DOHH2 (cell line): ENCODE data around the gene GDF10.

Experiments used
- H3F3A ChIP-seq: fragments of 200-600 bp; sonication (generic), shearing (Covaris generic); 2 replicates; pipeline ENCODE4 v1.6.0; 2016; ENCODE audit warnings: antibody characterized with exemption, mild to moderate bottlenecking; ENCODE audit not compliant: control insufficient read depth, insufficient read depth
- H3K27ac ChIP-seq: fragments of 200-600 bp; sonication (generic); 2 replicates; pipeline ENCODE4 v1.5.1; 2014; ENCODE audit warnings: low read depth, mild to moderate bottlenecking, low read length, moderate library complexity
- H3K27me3 ChIP-seq: fragments of 200-600 bp; sonication (generic); 2 replicates; pipeline ENCODE4 v1.6.1; 2014; ENCODE audit warnings: mild to moderate bottlenecking, low read length, mixed read lengths; ENCODE audit not compliant: control insufficient read depth
- H3K36me3 ChIP-seq: fragments of 200-600 bp; sonication (generic); 2 replicates; pipeline ENCODE4 v1.6.1; 2014; ENCODE audit warnings: mild to moderate bottlenecking, low read length, moderate library complexity, mixed read lengths; ENCODE audit not compliant: control insufficient read depth
- H3K4me1 ChIP-seq: fragments of 200-600 bp; sonication (generic); 2 replicates; pipeline ENCODE4 v1.6.1; 2014; ENCODE audit warnings: mild to moderate bottlenecking, low read length, mixed read lengths; ENCODE audit not compliant: control insufficient read depth
- H3K4me2 ChIP-seq: fragments of 200-600 bp; sonication (generic); 2 replicates; pipeline ENCODE4 v1.6.0; 2014; ENCODE audit warnings: mild to moderate bottlenecking, low read length, moderate library complexity
- H3K4me3 ChIP-seq: fragments of 200-600 bp; sonication (generic); 2 replicates; pipeline ENCODE4 v1.5.1; 2014; ENCODE audit warnings: mild to moderate bottlenecking, low read length, mixed read lengths
- H3K79me2 ChIP-seq: fragments of 200-600 bp; sonication (generic); 2 replicates; pipeline ENCODE4 v1.6.1; 2014; ENCODE audit warnings: mild to moderate bottlenecking, low read length, mixed read lengths; ENCODE audit not compliant: control insufficient read depth
- H3K9me2 ChIP-seq: fragments of 200-600 bp; sonication (generic); replicated peaks from 2 replicates; pipeline ENCODE4 v1.6.1; 2014; ENCODE audit warnings: mild to moderate bottlenecking, low read length, mixed read lengths; ENCODE audit not compliant: control insufficient read depth
- H3K9me3 ChIP-seq: fragments of 200-600 bp; sonication (generic); 2 replicates; pipeline ENCODE4 v1.6.1; 2014; ENCODE audit warnings: antibody characterized with exemption, low read length, mixed read lengths; ENCODE audit not compliant: control insufficient read depth, insufficient read depth
- H4K20me1 ChIP-seq: fragments of 200-600 bp; sonication (generic); 2 replicates; pipeline ENCODE4 v1.6.0; 2014; ENCODE audit warnings: low read depth, mild to moderate bottlenecking, antibody characterized with exemption, low read length, moderate library complexity; ENCODE audit not compliant: control insufficient read depth, insufficient read depth
- CTCF ChIP-seq: fragments of 200-600 bp; sonication (generic); IDR thresholded peaks from one replicate; pipeline ENCODE4 v1.5.1; 2014; ENCODE audit warnings: antibody characterized with exemption, mild to moderate bottlenecking, low read depth, low read length; ENCODE audit not compliant: poor library complexity, severe bottlenecking
- EZH2phosphoT487 ChIP-seq: fragments of 200-600 bp; sonication (generic); IDR thresholded peaks from 2 replicates; pipeline ENCODE4 v1.6.1; 2017; ENCODE audit warnings: borderline replicate concordance, mild to moderate bottlenecking, antibody characterized with exemption, low read length, moderate library complexity, mixed read lengths

GDF10 gene

GRCh38 chr10:47298715-47299114 lies 1.3 kb upstream of the GDF10 start:
- Histone ChIP-seq H3K9me3 (no peaks in the 10 kb centered on the region), H3K27me3 (peaks cover 5% of the 10 kb centered on the region; the same call in 1 of the 2 replicates), H4K20me1 (no peaks in the 10 kb centered on the region), H3K4me2 (no peak overlapping the region), H3K27ac (no peak overlapping the region), H3K36me3 (no peaks in the 10 kb centered on the region), H3F3A (no peaks in the 10 kb centered on the region), H3K9me2 (no peaks in the 10 kb centered on the region), H3K79me2 (no peaks in the 10 kb centered on the region), H3K4me3 (no peak overlapping the region), H3K4me1 (no peaks in the 10 kb centered on the region)
- TF ChIP-seq CTCF (no peak), EZH2phosphoT487 (no peak)

DNA sequence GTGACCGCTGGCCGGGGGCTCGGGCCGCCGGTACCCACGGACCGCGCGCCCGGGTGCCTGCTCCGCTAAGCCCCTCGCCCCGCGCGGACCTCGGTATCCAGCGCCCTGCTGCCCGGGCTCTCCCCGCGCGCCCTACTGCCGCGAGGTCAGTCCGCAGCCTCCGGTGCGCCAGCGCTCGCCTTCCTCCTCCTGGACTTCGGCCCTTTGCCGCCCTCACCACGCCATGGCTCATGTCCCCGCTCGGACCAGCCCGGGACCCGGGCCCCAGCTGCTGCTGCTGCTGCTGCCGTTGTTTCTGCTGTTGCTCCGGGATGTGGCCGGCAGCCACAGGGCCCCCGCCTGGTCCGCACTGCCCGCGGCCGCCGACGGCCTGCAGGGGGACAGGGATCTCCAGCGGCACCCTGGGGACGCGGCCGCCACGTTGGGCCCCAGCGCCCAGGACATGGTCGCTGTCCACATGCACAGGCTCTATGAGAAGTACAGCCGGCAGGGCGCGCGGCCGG lies 483 bp downstream of the GDF10 start:
- Histone ChIP-seq H3K9me3 (no peaks in the 10 kb centered on the region), H3K4me2 (no peak overlapping the region), H4K20me1 (no peaks in the 10 kb centered on the region), H3F3A (no peaks in the 10 kb centered on the region), H3K79me2 (no peaks in the 10 kb centered on the region), H3K27ac (no peak overlapping the region), H3K4me3 (no peak overlapping the region), H3K36me3 (no peaks in the 10 kb centered on the region), H3K4me1 (no peaks in the 10 kb centered on the region), H3K27me3 (peaks cover 5% of the 10 kb centered on the region; the same call in 1 of the 2 replicates), H3K9me2 (no peaks in the 10 kb centered on the region)
- no peak for TF ChIP-seq CTCF
- TF ChIP-seq EZH2phosphoT487 = no peak

DNA sequence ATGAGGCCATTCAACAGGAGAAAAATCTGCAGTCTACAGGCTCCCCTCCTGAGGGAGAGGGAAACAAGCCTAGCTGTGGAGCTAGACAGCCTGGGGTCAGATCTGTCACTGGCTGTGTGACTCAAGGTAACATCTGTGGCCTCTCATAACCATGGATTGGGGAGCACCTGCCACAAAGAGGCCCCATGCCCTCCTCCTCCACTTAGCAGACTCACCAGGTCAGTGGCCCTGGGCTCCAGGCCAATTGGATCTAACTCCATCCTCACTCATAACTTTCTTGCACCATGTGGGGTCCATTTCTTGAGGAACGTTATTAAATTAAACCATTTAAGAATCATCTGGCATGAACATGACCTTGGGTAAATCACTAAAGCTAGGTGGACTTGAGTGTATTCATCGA lies 1.8 kb downstream of the GDF10 start:
- Histone ChIP-seq H3K9me2 (no peaks in the 10 kb centered on the region), H3K4me3 (no peak overlapping the region), H3K27me3 (peaks cover 3% of the 10 kb centered on the region; the same call in 1 of the 2 replicates), H3K4me2 (no peak overlapping the region), H3K4me1 (no peaks in the 10 kb centered on the region), H3K36me3 (no peaks in the 10 kb centered on the region), H4K20me1 (no peaks in the 10 kb centered on the region), H3F3A (no peaks in the 10 kb centered on the region), H3K9me3 (no peaks in the 10 kb centered on the region), H3K79me2 (no peaks in the 10 kb centered on the region), H3K27ac (no peak overlapping the region)
- TF ChIP-seq EZH2phosphoT487 (no peak), CTCF (no peak)
